DOHH2 (cell line): Measurements from ENCODE around the gene CEBPZ.

Source experiments
- H3F3A ChIP-seq: fragments of 200-600 bp; sonication (generic), shearing (Covaris generic); 2 replicates; pipeline ENCODE4 v1.6.0; 2016; ENCODE audit warnings: antibody characterized with exemption, mild to moderate bottlenecking; ENCODE audit not compliant: control insufficient read depth, insufficient read depth
- H3K27ac ChIP-seq: fragments of 200-600 bp; sonication (generic); 2 replicates; pipeline ENCODE4 v1.5.1; 2014; ENCODE audit warnings: low read depth, mild to moderate bottlenecking, low read length, moderate library complexity
- H3K27me3 ChIP-seq: fragments of 200-600 bp; sonication (generic); 2 replicates; pipeline ENCODE4 v1.6.1; 2014; ENCODE audit warnings: mild to moderate bottlenecking, low read length, mixed read lengths; ENCODE audit not compliant: control insufficient read depth
- H3K36me3 ChIP-seq: fragments of 200-600 bp; sonication (generic); 2 replicates; pipeline ENCODE4 v1.6.1; 2014; ENCODE audit warnings: mild to moderate bottlenecking, low read length, moderate library complexity, mixed read lengths; ENCODE audit not compliant: control insufficient read depth
- H3K4me1 ChIP-seq: fragments of 200-600 bp; sonication (generic); 2 replicates; pipeline ENCODE4 v1.6.1; 2014; ENCODE audit warnings: mild to moderate bottlenecking, low read length, mixed read lengths; ENCODE audit not compliant: control insufficient read depth
- H3K4me2 ChIP-seq: fragments of 200-600 bp; sonication (generic); 2 replicates; pipeline ENCODE4 v1.6.0; 2014; ENCODE audit warnings: mild to moderate bottlenecking, low read length, moderate library complexity
- H3K4me3 ChIP-seq: fragments of 200-600 bp; sonication (generic); 2 replicates; pipeline ENCODE4 v1.5.1; 2014; ENCODE audit warnings: mild to moderate bottlenecking, low read length, mixed read lengths
- H3K79me2 ChIP-seq: fragments of 200-600 bp; sonication (generic); 2 replicates; pipeline ENCODE4 v1.6.1; 2014; ENCODE audit warnings: mild to moderate bottlenecking, low read length, mixed read lengths; ENCODE audit not compliant: control insufficient read depth
- H3K9me2 ChIP-seq: fragments of 200-600 bp; sonication (generic); replicated peaks from 2 replicates; pipeline ENCODE4 v1.6.1; 2014; ENCODE audit warnings: mild to moderate bottlenecking, low read length, mixed read lengths; ENCODE audit not compliant: control insufficient read depth
- H3K9me3 ChIP-seq: fragments of 200-600 bp; sonication (generic); 2 replicates; pipeline ENCODE4 v1.6.1; 2014; ENCODE audit warnings: antibody characterized with exemption, low read length, mixed read lengths; ENCODE audit not compliant: control insufficient read depth, insufficient read depth
- H4K20me1 ChIP-seq: fragments of 200-600 bp; sonication (generic); 2 replicates; pipeline ENCODE4 v1.6.0; 2014; ENCODE audit warnings: low read depth, mild to moderate bottlenecking, antibody characterized with exemption, low read length, moderate library complexity; ENCODE audit not compliant: control insufficient read depth, insufficient read depth
- EZH2phosphoT487 ChIP-seq: fragments of 200-600 bp; sonication (generic); IDR thresholded peaks from 2 replicates; pipeline ENCODE4 v1.6.1; 2017; ENCODE audit warnings: borderline replicate concordance, mild to moderate bottlenecking, antibody characterized with exemption, low read length, moderate library complexity, mixed read lengths
- TF ChIP-seq, protein P1 (sequence below): fragments of 200-600 bp; sonication (generic); IDR thresholded peaks from one replicate; pipeline ENCODE4 v1.5.1; 2014; ENCODE audit warnings: antibody characterized with exemption, mild to moderate bottlenecking, low read depth, low read length; ENCODE audit not compliant: poor library complexity, severe bottlenecking

CEBPZ gene

DNA sequence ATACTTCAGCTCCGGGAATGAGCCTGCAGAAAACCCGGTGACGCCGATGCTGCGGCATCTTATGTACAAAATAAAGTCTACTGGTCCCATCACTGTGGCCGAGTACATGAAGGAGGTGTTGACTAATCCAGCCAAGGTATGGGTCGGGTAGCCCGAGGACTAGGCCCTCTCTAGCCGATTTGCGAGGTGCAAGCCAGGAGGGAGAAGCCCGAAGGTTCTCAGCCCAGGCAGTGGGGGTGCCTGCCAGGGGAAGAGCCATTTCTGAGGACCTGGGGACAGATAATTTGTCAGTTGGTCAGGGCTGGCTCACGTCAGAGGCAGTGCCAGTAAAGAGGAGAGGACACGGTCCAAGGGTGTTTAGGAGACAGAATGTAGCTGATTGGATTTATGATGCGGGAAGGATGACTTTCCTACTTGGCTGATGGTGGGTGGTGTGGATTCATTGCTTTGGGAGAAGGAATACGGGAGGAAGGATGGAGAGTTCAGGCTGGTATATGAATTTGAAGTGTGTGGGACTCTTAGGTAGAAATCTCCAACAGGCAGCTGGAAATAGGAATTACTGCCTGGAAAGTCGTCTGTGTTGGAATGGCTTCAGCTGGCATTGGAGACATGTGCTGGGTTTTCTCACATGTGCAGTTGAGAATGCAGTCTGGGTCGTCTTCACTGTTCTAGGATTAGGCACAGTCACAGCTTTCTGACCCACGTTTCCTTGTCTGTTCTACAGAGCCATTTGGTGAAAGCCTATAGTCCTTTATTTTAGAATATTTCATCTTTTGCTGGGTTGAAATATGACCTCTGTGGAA is 936 bp upstream of the CEBPZ start:
- no peak for TF ChIP-seq EZH2phosphoT487
- TF ChIP-seq, protein P1, sequence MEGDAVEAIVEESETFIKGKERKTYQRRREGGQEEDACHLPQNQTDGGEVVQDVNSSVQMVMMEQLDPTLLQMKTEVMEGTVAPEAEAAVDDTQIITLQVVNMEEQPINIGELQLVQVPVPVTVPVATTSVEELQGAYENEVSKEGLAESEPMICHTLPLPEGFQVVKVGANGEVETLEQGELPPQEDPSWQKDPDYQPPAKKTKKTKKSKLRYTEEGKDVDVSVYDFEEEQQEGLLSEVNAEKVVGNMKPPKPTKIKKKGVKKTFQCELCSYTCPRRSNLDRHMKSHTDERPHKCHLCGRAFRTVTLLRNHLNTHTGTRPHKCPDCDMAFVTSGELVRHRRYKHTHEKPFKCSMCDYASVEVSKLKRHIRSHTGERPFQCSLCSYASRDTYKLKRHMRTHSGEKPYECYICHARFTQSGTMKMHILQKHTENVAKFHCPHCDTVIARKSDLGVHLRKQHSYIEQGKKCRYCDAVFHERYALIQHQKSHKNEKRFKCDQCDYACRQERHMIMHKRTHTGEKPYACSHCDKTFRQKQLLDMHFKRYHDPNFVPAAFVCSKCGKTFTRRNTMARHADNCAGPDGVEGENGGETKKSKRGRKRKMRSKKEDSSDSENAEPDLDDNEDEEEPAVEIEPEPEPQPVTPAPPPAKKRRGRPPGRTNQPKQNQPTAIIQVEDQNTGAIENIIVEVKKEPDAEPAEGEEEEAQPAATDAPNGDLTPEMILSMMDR: no peak
- peak overlapping the region; percentile 92 for H3K4me3 ChIP-seq
- H3K9me3 ChIP-seq: no peaks in the 10 kb centered on the region
- peaks cover 37% of the 10 kb centered on the region for H3K4me1 ChIP-seq
- no peaks in the 10 kb centered on the region for H3K9me2 ChIP-seq
- H3K36me3 ChIP-seq: peaks cover 48% of the 10 kb centered on the region
- H3K27me3 ChIP-seq: no peaks in the 10 kb centered on the region
- peaks cover 21% of the 10 kb centered on the region for H4K20me1 ChIP-seq
- H3F3A ChIP-seq: no peaks in the 10 kb centered on the region; the same call in 1 of the 2 replicates
- H3K27ac ChIP-seq: peak overlapping the region; percentile 45
- H3K4me2 ChIP-seq: peak overlapping the region; percentile 94
- H3K79me2 ChIP-seq: peaks cover 83% of the 10 kb centered on the region

GRCh38 chr2:37230581-37230980 is 815 bp downstream of the CEBPZ start:
- H3F3A ChIP-seq: no peaks in the 10 kb centered on the region; the same call in 1 of the 2 replicates
- H3K4me1 ChIP-seq: peaks cover 50% of the 10 kb centered on the region
- H3K27ac ChIP-seq: peak overlapping the region; percentile 45
- H3K36me3 ChIP-seq: peaks cover 56% of the 10 kb centered on the region
- peak overlapping the region; percentile 94 for H3K4me2 ChIP-seq
- no peaks in the 10 kb centered on the region for H3K9me3 ChIP-seq
- H3K27me3 ChIP-seq: no peaks in the 10 kb centered on the region
- H4K20me1 ChIP-seq: peaks cover 29% of the 10 kb centered on the region
- TF ChIP-seq, protein P1: no peak
- TF ChIP-seq EZH2phosphoT487: no peak
- H3K79me2 ChIP-seq: peaks cover 95% of the 10 kb centered on the region
- H3K9me2 ChIP-seq: no peaks in the 10 kb centered on the region
- peak overlapping the region; percentile 92 for H3K4me3 ChIP-seq

GRCh38 chr2:37228788-37229187 is 2.6 kb downstream of the CEBPZ start:
- Histone ChIP-seq H3K9me3 (no peaks in the 10 kb centered on the region), H3K27me3 (no peaks in the 10 kb centered on the region), H3K4me2 (no peak overlapping the region), H3K79me2 (peaks cover 94% of the 10 kb centered on the region), H3K9me2 (no peaks in the 10 kb centered on the region), H3K27ac (no peak overlapping the region), H4K20me1 (peaks cover 39% of the 10 kb centered on the region), H3K36me3 (peaks cover 67% of the 10 kb centered on the region), H3K4me1 (peaks cover 53% of the 10 kb centered on the region), H3F3A (no peaks in the 10 kb centered on the region; the same call in 1 of the 2 replicates), H3K4me3 (no peak overlapping the region)
- TF ChIP-seq, protein P1: no peak
